ENCODE data around the gene TRMT13. TPM values are rescaled to one million over a fixed set of nuclear protein-coding genes. Genes with fewer than 3 reads are reported as not detected.

TRMT13 gene
- total RNA-seq, 1 experiment from 2014 or later: 23.3 TPM

GRCh38 chr1:100146958-100147357 is 14.0 kb downstream of the TRMT13 start:
- ChIA-PET POLR2A (ENCODE audit: low non-redundant PET) (no interaction called here), CTCF (no interaction called here)
- no peaks in the 10 kb centered on the region for H3K27me3 ChIP-seq (replicated peaks; ENCODE audit: insufficient read depth, low read depth, low read length, poor library complexity)
- H3K9me3 ChIP-seq (ENCODE audit: low read depth, low read length, poor library complexity, severe bottlenecking): no peaks in the 10 kb centered on the region
- H3K27ac ChIP-seq (ENCODE audit: low read depth, low read length, poor library complexity, severe bottlenecking): no peak overlapping the region
- intact Hi-C loops (cut with micrococcal nuclease; ENCODE audit: unreplicated experiment): no loop called here
- no peak for DNase-seq (ENCODE audit: low spot score)
- H3K4me3 ChIP-seq (ENCODE audit: low read depth, low read length, poor library complexity, severe bottlenecking): no peak overlapping the region
- peaks cover 52% of the 10 kb centered on the region for H3K36me3 ChIP-seq (ENCODE audit: insufficient read depth, low read length, poor library complexity, severe bottlenecking)
- H3K4me1 ChIP-seq (ENCODE audit: insufficient read depth, low read length, poor library complexity, severe bottlenecking): no peaks in the 10 kb centered on the region
- BruUV-seq (replicated peaks): no TSS peak
- TF ChIP-seq EZH2 (IDR thresholded peaks at IDR 0.05; ENCODE audit: borderline replicate concordance, low read depth, low read length, poor library complexity, severe bottlenecking) (no peak), CTCF (conservative IDR thresholded peaks at IDR 0.05; ENCODE audit: low read depth, low read length) (no peak)

GRCh38 chr1:100147875-100148274 is 14.9 kb downstream of the TRMT13 start:
- no peak overlapping the region for H3K4me3 ChIP-seq (ENCODE audit: low read depth, low read length, poor library complexity, severe bottlenecking)
- TF ChIP-seq CTCF (conservative IDR thresholded peaks at IDR 0.05; ENCODE audit: low read depth, low read length) (no peak), EZH2 (IDR thresholded peaks at IDR 0.05; ENCODE audit: borderline replicate concordance, low read depth, low read length, poor library complexity, severe bottlenecking) (no peak)
- no TSS peak for BruUV-seq (replicated peaks)

GRCh38 chr1:100151679-100152078 is 18.7 kb downstream of the TRMT13 start:
- BruUV-seq (replicated peaks): no TSS peak
- no peaks in the 10 kb centered on the region for H3K4me1 ChIP-seq (ENCODE audit: insufficient read depth, low read length, poor library complexity, severe bottlenecking)
- TF ChIP-seq CTCF (conservative IDR thresholded peaks at IDR 0.05; ENCODE audit: low read depth, low read length): no peak
- TF ChIP-seq EZH2 (IDR thresholded peaks at IDR 0.05; ENCODE audit: borderline replicate concordance, low read depth, low read length, poor library complexity, severe bottlenecking): no peak
- ChIA-PET CTCF (no interaction called here), POLR2A (ENCODE audit: low non-redundant PET) (no interaction called here)
- no peaks in the 10 kb centered on the region for H3K27me3 ChIP-seq (replicated peaks; ENCODE audit: insufficient read depth, low read depth, low read length, poor library complexity)
- DNase-seq (ENCODE audit: low spot score): no peak
- no peak overlapping the region for H3K4me3 ChIP-seq (ENCODE audit: low read depth, low read length, poor library complexity, severe bottlenecking)
- intact Hi-C loops (cut with micrococcal nuclease; ENCODE audit: unreplicated experiment): no loop called here
- H3K36me3 ChIP-seq (ENCODE audit: insufficient read depth, low read length, poor library complexity, severe bottlenecking): peaks cover 25% of the 10 kb centered on the region
- H3K9me3 ChIP-seq (ENCODE audit: low read depth, low read length, poor library complexity, severe bottlenecking): no peaks in the 10 kb centered on the region
- H3K27ac ChIP-seq (ENCODE audit: low read depth, low read length, poor library complexity, severe bottlenecking): no peak overlapping the region

More at GRCh38 chr1:100147875-100148274, 14.9 kb downstream of the TRMT13 start:
- Histone ChIP-seq H3K9me3 (ENCODE audit: low read depth, low read length, poor library complexity, severe bottlenecking) (no peaks in the 10 kb centered on the region), H3K27ac (ENCODE audit: low read depth, low read length, poor library complexity, severe bottlenecking) (no peak overlapping the region), H3K36me3 (ENCODE audit: insufficient read depth, low read length, poor library complexity, severe bottlenecking) (peaks cover 52% of the 10 kb centered on the region), H3K4me1 (ENCODE audit: insufficient read depth, low read length, poor library complexity, severe bottlenecking) (no peaks in the 10 kb centered on the region), H3K27me3 (replicated peaks; ENCODE audit: insufficient read depth, low read depth, low read length, poor library complexity) (no peaks in the 10 kb centered on the region)
- ChIA-PET POLR2A (ENCODE audit: low non-redundant PET) (no interaction called here), CTCF (no interaction called here)
- DNase-seq (ENCODE audit: low spot score): no peak
- intact Hi-C loops (cut with micrococcal nuclease; ENCODE audit: unreplicated experiment): no loop called here
